ENCODE measurements around the gene RPS6KA3.

DNA sequence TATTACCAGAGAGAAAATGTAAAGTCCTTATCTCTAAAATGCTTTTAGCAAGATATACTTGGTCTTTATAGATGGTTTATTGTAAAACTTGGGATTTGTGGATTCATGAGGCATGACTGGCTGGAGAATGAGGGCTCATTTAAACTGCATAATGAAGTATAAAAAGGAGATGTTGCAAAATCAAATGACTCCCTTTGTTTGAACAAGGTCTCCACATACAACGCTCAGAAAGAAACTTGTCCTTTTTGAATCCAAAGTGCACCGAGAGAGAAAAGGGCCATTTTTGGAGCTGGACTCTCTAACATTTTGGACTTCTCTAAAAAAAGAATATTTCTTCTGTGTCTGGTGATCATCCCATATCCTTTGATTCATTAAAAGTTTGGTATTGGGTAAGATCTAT is 117.4 kb downstream of the RPS6KA3 start:
- TF ChIP-seq ZNF565 (CRISPR knock-in tag; conservative IDR thresholded peaks at IDR 0.05; ENCODE audit: low read depth) (no peak), ARNTL (CRISPR knock-in tag; IDR thresholded peaks at IDR 0.05; ENCODE audit: borderline replicate concordance, low read depth) (no peak), ZFP30 (CRISPR knock-in tag; IDR thresholded peaks at IDR 0.05) (no peak)
